ENCODE results near the gene GPC5.

GRCh38 chr13:92414851-92415250 lies 1016.4 kb downstream of the GPC5 start:
- TF ChIP-seq CTCF (IDR thresholded peaks at IDR 0.05; ENCODE audit: insufficient read depth, low read length, poor library complexity, severe bottlenecking) (no peak), EZH2phosphoT487 (conservative IDR thresholded peaks at IDR 0.05; ENCODE audit: low read length) (no peak)

Measured in SU-DHL-6 (cell line).